Glomerular endothelial cell (primary cell): ENCODE measurements around the gene FBXW11. TPM values are rescaled to one million over a fixed set of nuclear protein-coding genes. Genes with fewer than 3 reads are reported as not detected.
"Not testable (repeated sequence)": the region's sequence is repeated elsewhere in the genome, so short reads cannot be mapped to it uniquely, and the experiment has no call there.

Experiments
- DNase-seq: peaks from one replicate; pipeline ENCODE4 v3.0.0-alpha.2; 2011; ENCODE audit warnings: low read depth, low spot score; ENCODE audit errors: extremely low read depth
- total RNA-seq: library from RNA; depleted of rRNA; stranded (reverse); fragments of >200 nt; gene quantifications from 2 replicates; pipeline ENCODE4 v1.2.3, GENCODE V29; 2015

The FBXW11 gene
- total RNA-seq, 1 donor from 2014 or later: 53.7 TPM

DNA sequence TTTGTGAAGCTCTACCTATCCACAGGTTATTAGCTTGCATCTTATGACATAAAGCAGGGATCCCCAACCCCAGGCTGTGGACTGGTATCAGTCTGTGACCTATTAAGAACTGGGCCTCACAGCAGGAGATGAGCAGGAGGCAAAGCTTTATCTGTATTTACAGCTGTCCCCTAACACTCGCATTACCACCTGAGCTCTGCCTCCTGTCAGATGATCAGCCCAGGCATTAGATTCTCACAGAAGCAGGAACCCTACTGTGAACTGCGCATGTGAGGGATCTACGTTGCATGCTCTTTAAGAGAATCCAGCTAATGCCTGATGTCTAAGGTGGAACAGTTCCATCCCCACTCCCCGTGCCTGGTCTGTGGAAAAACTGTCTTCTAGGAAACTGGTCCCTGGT lies 19.7 kb downstream of the FBXW11 start:
- no peak for DNase-seq

DNA sequence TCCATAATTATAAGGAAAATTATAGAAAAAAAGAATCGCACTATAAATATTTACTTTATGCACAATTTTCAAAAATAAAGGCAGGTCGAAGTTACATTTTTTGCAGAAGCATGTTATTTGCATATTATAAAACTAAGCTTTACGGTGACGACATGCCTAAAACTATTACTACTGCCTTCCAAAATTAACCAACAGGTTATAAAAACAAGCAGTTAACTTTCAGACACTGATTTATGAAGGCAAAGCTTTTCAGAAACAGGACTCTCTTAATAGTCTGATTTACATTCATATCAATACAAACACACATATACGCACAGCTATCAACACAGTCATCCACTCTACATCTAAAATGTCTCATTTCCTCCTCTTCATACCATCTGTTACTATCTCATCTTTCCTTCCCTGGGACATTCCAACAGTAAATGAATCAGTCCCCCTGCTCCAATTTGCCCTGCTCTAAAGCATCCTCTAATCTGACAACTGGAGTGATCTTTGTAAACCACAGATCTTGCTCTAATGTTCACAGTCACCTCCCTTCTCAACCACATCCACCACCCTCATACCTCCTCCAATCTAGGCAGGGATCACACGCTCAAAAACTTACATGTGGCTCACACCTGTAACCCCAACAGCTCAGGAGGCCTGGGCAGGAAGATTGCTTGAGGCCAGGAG lies 21.6 kb downstream of the FBXW11 start:
- DNase-seq: no peak

DNA sequence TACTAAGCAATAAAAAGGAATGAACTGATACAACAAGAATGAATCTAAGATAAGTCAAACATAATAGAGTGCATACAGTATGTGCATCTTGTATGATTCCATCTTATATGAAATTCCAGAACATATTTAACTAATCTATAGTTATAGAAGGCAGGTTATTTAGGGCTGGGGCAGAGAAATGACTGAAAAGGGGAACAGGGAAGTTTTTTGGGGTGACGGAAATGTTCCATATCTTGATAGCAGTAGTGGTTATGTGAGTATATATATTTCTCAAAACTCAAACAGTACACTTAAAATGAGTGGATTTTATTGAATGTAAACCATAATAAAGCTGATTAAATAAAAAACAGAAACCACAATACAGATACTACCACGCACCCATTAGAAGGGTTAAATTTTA lies 24.6 kb downstream of the FBXW11 start:
- DNase-seq: no peak

DNA sequence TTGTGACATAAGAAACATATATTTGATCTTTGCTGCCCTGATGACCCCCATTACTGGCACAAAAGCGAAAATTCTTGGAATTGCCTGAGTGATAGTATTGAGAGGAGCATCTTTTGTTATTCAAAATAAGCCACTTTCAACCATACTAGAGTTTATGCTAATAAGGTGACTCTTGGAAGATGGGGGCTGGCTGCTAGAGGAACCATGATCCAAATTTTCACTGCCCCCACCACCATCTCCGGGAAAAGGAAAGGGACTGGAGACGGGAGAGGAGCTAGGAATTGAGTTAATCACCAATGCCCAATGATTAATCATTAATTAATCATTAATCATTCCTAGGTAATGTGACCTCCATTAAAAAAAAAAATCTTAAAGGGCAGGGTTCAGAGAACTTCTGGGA lies 25.6 kb downstream of the FBXW11 start:
- no peak for DNase-seq

DNA sequence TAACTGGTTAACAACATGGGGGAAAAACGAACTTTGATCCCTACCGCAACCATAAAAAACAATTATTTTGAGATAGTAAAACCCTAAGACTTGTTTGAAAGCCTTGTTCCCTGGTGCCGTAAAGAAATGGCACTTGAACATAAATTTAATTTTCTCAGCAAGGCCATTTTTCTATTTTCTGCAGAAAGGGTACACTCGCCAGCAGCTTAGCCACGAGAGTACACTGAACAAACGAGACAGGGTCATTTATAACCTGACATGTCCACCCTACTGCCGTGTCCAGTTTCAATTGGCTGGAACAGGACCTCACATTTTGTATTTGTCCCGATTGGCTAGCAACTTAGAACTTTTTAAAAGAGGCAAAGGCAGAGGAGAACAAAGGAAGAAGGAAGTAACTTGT lies 26.8 kb downstream of the FBXW11 start:
- DNase-seq: no peak

DNA sequence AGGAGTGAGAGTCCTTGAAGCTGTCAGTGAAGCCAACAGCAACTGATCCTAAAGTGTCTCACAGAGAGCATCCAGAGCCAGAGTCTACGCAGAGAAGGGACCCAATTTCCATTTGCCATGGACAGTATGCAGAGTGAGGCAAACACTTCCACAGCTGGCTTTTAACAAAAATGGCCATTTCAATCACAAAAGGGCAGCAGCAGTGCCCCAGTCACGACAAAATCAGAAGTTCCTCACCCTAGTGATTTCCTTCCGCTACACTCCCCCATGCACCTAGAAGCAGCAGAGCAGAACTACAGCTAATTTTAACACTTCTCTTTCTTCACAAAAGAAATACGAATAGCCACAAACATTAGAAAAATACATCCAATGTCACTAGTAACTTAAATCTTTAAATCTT lies 27.9 kb downstream of the FBXW11 start:
- DNase-seq: no peak

DNA sequence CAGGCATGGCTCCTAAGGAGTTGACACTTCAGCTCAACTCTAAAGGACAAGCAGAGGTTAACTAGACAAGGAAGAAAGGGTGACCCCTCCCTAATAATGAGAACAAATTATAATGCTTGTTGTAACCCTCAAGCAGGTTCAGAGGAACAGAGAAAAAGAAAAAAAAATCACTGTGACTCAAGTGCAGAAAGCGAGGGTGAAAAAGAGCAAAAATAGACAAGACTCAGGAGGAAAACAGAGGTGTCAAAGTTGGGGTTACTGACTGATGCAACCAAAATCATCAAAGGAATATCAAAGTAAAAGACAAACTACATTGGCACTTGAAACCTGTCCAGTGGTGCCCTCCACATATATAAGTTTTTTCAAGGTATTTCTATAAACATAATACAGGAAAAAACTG lies 28.4 kb downstream of the FBXW11 start:
- DNase-seq: no peak

DNA sequence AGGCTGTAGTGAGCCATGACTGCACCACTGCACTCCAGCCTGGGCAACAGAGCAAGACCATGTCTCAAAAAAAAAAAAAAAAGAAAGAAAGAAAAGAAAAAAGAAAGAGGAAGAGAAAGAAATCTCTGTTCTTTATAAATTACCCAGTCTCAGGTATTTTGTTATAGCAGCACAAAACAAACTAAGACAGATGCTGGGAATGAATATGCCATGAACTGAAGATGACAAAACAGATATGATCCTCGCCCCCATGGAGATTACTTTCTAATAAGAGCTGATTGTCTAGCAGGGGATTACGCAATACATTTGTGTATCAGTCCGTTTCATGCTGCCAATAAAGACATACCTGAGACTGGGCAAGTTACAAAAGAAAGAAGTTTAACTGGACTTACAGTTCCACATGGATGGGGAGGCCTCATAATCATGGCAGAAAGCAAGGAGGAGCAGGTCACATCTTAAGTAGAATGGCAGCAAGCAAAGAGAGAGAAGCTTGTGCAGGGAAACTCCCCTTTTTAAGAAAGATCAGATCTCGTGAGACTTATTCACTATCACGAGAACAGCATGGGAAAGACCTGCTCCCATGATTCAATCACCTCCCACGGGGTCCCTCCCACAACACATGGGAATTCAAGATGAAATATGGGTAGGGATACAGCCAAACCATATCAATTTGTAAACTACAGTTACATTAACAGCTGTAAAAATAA lies 29.0 kb downstream of the FBXW11 start:
- not testable (repeated sequence) for DNase-seq

DNA sequence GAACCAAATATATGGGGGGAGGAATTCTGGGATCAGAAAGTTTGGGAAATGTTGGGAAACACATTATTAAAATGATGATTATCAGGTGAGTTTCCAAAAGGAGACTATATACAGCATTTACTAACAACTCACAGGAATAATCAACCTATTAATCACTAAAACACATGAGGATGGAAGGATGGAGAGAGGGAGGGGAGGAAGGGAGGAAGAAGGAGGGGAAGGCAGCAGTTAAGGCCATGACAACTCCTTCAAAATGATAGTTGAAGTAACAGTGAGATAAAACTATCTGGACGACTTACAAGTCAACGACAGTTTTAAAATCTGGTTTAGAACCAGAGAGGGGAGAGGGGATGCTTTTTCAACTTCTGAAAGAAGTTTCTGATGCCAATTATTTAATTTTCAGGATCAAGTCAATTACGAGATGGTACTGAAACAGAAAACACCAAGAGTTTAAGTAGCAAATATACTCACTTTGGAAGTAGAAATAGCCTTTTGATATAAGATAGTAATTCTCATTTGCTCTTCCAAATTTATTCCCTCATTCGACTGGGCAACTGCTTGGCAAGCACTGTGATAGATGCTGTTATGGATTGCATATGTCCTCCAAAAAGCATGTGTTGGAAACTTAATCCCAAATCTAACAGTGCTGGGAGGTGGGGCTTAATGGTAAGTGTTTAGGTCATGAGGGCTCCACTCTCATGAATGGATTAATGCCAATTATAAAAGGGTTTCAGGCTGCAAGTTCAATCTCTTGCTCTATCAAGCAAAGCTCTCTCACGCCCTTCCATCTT lies 30.4 kb downstream of the FBXW11 start:
- DNase-seq: no peak

DNA sequence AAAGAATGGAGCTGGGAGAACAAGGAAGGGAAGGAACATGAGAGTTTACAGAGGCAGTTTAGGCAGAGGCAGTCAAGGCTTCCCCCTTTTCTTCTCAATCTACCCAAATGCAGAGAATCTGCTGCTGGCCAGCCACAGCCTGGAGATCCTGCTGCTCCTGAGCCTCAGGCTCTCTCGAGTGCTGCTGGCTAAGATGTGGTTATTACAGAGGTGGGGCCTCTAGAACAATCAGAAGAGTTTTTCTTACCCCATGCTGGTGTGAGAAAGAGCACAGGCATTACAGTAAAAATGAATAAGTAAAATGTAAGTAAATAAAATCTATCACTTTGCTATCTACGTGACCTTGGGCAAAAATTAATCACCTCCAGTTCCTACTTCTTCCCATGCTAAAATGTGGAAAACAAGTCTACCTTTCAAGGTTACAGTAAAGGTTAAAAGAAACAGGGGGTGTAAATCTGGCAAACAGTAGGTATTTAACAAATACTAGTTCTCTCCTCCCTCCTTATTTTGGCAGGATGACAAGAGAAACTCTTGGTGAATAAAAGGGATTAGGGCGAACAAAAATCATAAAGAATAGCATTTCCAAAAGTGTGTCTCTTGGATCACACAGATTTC lies 31.1 kb downstream of the FBXW11 start:
- DNase-seq: no peak

DNA sequence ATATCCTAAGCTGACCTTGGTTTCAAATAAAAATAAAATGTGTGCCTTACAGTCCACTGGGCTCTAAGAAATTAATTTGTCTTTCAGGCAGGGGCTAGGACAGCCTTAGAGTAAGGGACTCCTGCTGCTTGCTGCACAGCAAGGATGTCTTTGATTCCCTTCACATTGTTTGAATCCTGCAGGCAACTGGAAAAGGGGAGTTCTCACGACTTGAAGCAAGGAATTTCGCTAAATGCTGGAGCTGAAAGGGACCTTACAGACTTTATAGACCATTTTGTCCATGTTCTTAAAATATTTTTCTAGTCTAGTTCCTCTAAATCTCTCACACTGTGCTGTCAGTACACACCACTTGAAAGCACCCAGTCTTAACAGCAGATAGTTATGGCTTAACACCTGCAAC lies 35.6 kb downstream of the FBXW11 start:
- DNase-seq: no peak

DNA sequence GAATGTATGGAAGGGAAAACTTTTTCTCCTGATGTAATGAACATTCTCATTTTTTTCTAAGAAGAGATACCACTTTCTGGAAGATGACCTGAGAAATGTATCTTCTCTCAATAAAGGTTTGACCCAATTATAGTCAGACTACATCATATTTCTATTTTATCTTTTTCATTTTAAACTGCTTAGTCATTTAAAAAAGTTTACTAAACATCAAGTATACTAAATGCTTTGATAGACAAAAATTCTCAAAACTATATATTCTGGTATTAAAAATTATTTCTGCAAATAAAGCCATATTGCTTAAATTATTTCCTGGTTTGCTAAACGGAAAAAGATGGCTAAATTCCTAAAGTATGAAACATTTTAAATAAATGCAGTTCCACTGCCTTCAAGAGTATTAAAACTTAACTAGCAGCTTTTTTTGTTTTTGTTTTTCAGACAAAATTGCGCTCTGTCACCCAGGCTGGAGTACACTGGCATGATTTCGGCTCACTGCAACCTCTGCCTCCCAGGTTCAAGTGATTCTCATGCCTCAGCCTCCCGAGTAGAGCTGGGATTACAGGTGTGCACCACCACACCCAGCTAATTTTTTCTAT lies 37.1 kb downstream of the FBXW11 start:
- no peak for DNase-seq

DNA sequence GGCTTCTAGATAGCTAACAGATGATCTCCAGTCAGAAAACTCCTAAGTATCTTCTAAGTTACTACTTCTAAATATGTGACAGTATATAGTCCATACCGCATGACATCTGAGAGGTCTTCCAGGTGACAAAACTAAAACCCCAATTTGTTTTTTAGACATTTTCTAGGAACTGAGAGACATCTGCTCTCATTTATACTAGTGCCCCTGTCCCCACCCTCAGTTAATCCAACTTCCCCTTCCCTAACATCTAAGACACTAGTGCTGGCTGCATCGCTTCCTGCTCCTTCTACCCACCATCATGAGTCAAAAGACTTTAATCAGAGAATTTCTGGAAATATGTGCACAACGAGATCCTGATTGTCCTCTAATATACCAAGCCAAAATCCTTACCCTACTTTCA lies 37.9 kb downstream of the FBXW11 start:
- no peak for DNase-seq

DNA sequence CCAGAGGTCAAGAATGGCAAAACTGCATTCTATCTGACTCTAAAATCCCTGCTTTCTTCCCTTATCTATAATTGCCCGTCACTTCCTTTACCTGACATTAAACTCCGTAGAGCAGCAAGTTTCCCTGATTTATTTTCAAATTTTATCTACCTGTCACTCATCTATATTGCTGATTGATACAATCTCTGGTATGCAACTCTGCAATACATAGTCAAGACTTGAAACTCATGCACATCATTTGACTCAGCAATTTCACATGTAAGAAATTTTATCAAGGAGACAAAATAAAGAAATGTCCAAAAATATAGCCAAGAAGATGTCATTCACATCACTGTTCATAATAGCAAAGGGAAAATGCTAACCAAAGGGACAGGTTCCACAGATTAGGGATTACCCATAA lies 39.5 kb downstream of the FBXW11 start:
- no peak for DNase-seq

DNA sequence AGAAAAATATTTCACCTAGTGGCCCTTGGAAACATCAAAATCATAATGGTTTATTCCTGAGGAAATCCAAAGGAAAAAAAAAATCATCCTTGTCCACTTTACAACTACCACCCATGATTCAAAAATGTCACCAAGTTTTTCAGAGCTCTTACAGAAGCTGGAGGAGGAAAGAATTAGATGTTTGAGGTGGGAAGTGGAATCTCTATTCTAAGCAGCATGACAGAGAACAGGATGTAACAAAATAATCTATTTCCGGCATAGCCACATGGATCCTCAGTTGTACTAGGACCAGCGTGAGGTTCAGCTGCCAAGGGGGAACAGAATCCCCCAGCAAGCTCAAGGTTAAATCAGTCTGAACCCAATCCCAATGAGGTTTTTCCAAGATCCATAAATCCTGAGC lies 40.2 kb downstream of the FBXW11 start:
- DNase-seq: no peak

DNA sequence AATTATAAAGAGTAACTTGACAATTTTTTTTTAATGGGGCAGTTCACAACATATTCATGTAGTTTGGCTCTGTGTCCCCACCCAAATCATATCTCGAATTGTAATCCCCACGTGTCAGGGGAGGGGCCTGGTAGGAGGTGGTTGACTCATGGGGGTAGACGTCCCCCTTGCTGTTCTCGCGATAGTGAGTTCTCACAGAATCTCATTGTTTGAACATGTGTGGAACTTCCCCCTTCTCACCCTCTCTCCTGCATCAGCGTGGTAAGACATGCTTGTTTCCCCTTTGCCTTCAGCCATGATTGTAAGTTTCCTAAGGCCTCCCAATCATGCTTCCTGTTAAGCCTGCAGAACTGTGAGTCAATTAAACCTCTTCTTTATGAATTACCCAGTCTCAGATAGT lies 40.7 kb downstream of the FBXW11 start:
- DNase-seq: no peak

DNA sequence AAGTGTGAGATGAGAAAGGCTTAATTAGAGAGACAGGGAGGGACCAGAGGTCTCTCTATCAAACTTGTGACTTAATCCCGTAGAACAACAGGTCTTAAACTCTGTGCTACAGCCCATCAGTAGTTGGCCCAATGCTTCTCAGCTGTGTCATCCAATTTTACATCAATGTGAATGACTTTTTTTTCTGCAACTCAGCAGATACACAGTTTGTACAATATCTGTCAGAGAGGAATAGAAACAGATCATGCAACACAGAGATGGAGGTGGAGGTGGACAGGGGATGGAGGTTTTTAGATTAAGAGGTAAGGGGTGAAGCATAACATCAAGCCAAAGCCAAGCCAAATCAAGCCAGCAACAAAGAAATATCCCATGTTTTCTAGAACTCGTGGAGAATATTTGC lies 43.0 kb downstream of the FBXW11 start:
- no peak for DNase-seq

DNA sequence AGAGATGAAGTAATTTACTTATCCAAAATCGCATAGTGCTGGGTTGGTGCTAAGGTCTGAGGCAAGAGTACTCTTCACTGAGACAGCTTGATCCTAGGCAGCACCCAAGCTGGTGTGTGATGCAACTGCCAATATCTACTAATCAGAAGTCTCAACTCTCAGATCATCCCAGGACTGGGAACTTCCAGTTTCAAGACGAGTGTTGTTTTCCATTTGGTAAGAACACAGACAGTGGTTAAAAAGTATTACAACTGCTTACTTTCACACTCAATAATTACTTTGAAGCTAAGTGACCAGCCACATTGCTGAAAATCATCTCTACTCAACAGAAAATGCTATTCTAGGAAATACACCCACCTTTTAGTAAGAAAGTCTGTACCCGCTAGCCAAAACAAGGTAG lies 45.3 kb downstream of the FBXW11 start:
- no peak for DNase-seq

DNA sequence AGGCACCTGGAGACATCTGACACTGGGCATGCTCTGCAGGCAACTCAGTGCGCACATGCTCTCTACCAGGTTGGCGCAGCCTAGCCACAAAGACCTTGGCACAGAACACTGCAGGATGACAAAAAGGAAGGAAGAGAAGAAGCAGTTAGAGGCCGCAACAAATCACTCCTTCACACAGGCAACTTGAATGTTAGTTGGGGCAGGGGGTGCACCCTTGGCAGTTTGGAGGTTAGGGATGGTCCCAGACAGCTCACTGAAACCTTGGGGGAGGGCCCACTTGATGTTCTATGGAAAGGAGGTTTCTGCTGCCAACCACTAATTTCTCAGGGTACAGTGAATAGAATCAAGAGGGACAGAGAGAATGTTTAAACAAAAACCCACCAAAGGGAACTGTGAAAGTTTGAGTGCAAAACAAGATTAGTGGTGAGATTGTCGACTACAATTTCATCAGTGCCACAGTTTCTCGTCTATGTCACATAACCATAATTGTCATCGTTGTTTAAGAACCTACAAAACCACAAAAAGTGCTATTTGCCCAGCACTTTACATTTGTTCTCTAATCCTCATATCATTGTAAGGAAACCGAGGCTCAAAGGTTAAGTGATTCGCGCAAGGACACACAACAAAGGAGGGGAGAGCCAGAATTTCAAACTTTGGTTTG lies 48.7 kb downstream of the FBXW11 start:
- DNase-seq: no peak

DNA sequence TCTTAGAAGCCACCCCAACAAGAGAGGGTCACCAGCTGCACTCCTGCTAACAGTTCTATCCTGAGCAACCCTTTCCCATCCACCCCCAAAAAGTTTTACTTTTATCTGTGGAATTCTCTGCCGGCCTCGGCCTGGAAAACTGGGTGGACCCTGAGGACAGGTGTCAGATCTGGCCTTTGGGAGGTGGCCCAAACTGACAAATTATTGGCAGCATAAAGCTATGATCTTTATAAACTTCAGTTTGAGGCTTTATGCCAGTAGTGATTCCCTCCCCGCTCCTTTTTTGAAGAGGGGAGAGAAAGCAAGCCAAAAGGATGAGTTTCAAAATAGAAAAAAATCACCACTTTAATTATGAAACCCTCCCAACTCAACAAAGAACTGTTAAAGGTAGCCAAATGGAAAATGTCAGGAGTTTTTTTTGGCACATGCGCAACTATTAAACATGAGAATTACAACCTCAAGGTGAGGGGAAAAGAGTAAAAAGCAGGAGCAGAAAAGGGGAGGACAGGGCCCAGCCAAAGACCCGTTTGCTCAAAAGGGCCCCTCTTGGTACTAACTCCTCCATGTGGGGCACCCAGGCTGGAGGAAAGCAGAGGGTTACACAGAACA lies 49.4 kb downstream of the FBXW11 start:
- no peak for DNase-seq
